Measurements from ENCODE around the gene ITSN1.
A peak's percentile ranks its signal among the peaks of the same experiment; 100 is the strongest.

Gene ITSN1

GRCh38 chr21:33794596-33794995 is 152.3 kb downstream of the ITSN1 start:
- TF ChIP-seq TAF1 (IDR thresholded peaks at IDR 0.05; ENCODE audit: borderline replicate concordance, insufficient read depth, low read length) (no peak), FOXP2 (optimal IDR thresholded peaks at IDR 0.05; ENCODE audit: borderline replicate concordance, extremely low read depth, extremely low read length, insufficient read depth) (no peak)

GRCh38 chr21:33797565-33797964 is 155.3 kb downstream of the ITSN1 start:
- TF ChIP-seq POLR2AphosphoS5 (IDR thresholded peaks at IDR 0.05; ENCODE audit: low read depth, low read length) = no peak
- no peak for TF ChIP-seq TAF1 (IDR thresholded peaks at IDR 0.05; ENCODE audit: borderline replicate concordance, insufficient read depth, low read length)
- TF ChIP-seq FOXP2 (optimal IDR thresholded peaks at IDR 0.05; ENCODE audit: borderline replicate concordance, extremely low read depth, extremely low read length, insufficient read depth) = no peak
- TF ChIP-seq REST (IDR thresholded peaks at IDR 0.05; ENCODE audit: insufficient read depth in 1 of 2, low read depth in 2 of 2, low read length in 2 of 2) = no peak
- TF ChIP-seq SIN3A (IDR thresholded peaks at IDR 0.05; ENCODE audit: borderline replicate concordance, insufficient read depth, low read length) = no peak

GRCh38 chr21:33799378-33800090 is 157.2 kb downstream of the ITSN1 start:
- TF ChIP-seq REST (IDR thresholded peaks at IDR 0.05; ENCODE audit: insufficient read depth in 1 of 2, low read depth in 2 of 2, low read length in 2 of 2) (no peak), POLR2AphosphoS5 (IDR thresholded peaks at IDR 0.05; ENCODE audit: low read depth, low read length) (no peak)

- TF ChIP-seq TAF1 (IDR thresholded peaks at IDR 0.05; ENCODE audit: borderline replicate concordance, insufficient read depth, low read length) (no peak), REST (IDR thresholded peaks at IDR 0.05; ENCODE audit: insufficient read depth in 1 of 2, low read depth in 2 of 2, low read length in 2 of 2) (no peak), SIN3A (IDR thresholded peaks at IDR 0.05; ENCODE audit: borderline replicate concordance, insufficient read depth, low read length) (no peak), FOXP2 (optimal IDR thresholded peaks at IDR 0.05; ENCODE audit: borderline replicate concordance, extremely low read depth, extremely low read length, insufficient read depth) (no peak), POLR2AphosphoS5 (IDR thresholded peaks at IDR 0.05; ENCODE audit: low read depth, low read length) (no peak)
Measured at GRCh38 chr21:33800753-33801423, 158.6 kb downstream of the ITSN1 start.

GRCh38 chr21:33801424-33802405 is 159.4 kb downstream of the ITSN1 start:
- no peak for TF ChIP-seq POLR2AphosphoS5 (IDR thresholded peaks at IDR 0.05; ENCODE audit: low read depth, low read length)
- TF ChIP-seq FOXP2 (optimal IDR thresholded peaks at IDR 0.05; ENCODE audit: borderline replicate concordance, extremely low read depth, extremely low read length, insufficient read depth) = peak; percentile 48

Data from PFSK-1 (cell line).